Measurements from ENCODE around the gene MIAT. TPM values are rescaled to one million over a fixed set of nuclear protein-coding genes. Genes with fewer than 3 reads are reported as not detected.

Gene MIAT
- total RNA-seq, 1 experiment from 2014 or later = under 0.01 TPM

- DNase-seq (ENCODE audit: low spot score) = no peak
Observed at GRCh38 chr22:26632422-26633155, 24.8 kb upstream of the MIAT start.

- DNase-seq (ENCODE audit: low spot score) = no peak
Observed at GRCh38 chr22:26634189-26634588, 23.2 kb upstream of the MIAT start.

GRCh38 chr22:26635117-26635516, 22.3 kb upstream of the MIAT start:
- no peak for DNase-seq (ENCODE audit: low spot score)

- DNase-seq (ENCODE audit: low spot score) = no peak
Observed at GRCh38 chr22:26636296-26636695, 21.1 kb upstream of the MIAT start.

DNA sequence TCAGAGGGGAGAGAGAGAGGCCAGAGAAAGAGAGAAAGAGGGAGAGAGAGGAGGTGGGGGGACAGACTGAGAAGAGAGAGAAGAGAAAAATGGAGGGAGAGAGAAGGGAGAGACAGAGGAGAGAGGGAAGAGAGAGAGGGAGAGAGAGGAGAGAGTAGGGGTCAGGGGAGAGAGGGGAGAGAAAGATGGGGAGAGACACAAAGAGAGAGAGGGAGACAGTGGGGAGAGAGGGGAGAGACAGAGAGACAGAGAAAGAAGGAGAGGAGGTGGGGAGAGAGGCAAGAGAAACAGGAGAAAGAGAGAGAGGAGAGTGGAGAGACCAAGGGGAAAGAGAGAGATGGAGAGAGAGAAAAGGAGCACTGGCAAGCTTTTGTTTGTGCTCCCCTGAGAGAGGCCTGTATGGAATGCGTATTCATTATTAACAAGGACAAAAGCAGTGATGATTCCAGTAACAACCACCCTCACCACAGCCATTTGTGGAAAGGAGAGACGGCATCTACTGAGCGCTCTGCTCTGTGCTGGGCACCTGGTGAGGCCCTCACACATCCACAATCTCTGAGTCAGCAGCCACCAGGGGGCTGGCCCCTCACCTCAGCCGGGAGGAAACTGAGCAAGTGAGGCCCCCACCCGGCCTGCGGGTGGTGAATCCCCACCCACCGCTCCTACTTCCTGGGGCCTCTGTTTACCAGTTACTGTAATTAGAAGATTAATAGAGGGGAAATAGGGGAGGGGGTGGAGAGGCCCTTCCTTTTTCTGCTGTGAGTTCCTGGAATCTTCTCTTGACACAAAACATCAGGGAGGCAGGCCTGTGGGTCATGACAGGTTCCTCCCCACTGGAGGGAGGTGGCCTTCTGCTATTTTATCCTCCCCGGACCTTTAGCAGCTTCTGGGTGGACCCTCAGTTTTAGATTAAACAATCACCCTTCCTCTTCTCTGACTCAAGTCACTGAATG, 14.6 kb upstream of the MIAT start:
- DNase-seq (ENCODE audit: low spot score) = no peak

- no peak for DNase-seq (ENCODE audit: low spot score)
Observed at GRCh38 chr22:26643418-26644100, 13.8 kb upstream of the MIAT start.

DNA sequence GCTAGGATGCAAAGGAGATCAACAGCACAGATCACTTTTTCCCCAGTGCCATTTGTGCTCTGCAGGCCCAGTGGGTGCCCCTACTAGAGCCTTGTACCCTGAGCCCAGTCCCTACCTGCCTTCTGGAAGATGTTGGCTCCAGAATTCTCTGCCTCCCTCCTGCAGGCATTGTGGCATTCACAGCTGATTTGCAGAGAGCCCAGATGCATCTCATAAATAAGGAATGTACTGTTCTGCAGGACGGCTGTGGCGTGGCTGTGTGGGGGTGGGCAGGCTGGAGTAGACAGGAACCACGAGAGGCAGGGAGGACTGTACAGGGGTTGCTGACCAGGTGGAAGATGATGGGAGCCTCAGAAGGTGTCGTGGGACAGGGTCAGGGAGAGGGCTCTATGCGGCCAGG, 11.2 kb upstream of the MIAT start:
- DNase-seq (ENCODE audit: low spot score) = no peak

- no peak for DNase-seq (ENCODE audit: low spot score)
Observed at GRCh38 chr22:26648011-26648497, 9.3 kb upstream of the MIAT start.

DNA sequence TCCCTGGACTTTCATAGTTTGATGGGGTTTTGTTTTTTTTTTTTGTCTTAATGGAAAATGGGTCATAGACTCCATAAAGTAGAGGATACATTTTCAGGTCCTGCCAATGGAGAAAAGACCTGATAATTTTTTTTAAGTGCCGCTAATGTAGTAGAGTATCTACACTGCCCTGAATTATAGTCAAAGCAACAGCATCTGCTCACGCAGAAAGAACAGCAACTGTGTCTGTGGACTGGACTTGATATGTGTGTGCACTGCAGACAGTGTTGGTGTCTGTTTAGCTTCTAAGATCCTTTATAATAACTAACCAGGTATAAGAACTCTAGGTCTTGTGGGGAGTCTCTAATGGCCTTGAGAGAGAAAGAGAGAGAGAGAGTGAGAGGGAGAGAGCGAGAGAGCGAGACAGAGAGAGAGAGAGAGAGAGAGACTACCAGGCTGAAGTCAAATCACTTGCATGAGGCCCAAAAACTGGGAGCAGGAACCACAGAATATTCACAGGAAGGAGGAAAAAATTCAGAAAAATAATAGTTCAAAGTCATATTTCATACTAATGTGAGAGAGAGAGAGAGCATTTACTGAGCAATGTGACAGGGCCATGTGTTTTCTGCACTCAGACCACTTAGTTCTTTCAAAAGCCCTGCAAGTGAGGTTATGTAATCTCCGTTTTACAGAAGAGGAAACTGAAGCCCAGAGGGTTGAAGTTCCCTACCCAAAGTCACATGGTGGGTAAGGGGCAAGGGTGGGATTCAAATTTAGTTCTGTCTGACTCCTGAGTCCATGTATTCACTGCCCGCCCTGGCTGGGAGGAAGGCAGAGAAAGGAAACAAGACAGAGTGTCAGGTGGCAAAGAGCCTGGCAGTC, 8.6 kb upstream of the MIAT start:
- no peak for DNase-seq (ENCODE audit: low spot score)

GRCh38 chr22:26650722-26651421, 6.5 kb upstream of the MIAT start:
- no peak for DNase-seq (ENCODE audit: low spot score)

DNA sequence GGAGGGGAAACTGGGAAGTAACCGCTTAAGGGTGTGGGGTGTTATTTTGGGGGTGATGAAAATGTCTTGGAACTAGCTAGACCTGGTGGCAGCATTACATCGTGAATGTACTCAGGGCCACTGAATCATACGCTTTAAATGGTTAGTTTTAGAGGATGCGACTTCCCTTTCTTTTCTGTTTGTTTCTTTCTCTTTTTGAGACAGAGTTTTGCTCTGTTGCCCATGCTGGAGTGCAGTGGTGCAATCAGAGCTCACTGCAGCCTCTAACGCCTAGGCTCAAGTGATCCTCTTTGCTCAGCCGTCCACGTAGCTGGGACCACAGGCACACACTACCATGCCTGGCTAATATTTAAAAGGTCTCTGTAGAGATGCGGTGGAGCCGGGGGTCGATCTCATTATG, 5.6 kb upstream of the MIAT start:
- DNase-seq (ENCODE audit: low spot score) = no peak

DNA sequence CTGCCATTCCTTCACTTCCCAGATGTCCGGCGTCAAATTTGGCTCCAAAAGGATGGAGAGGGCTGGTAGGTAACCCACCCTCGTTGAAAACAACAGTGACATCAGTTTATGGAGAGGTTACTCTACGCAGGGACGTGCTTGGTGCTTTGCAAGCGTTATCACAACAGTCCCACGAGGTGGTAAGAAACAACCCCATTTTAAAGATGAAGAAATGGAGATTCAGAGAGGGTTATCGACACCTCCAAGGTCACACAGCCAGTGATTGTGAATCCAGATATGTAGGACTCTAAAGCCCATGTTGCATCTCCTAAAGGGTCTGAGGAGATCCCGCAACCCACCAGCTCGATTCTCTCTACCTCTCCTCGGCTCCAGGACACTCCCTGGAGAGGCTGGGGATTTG, 773 bp downstream of the MIAT start:
- no peak for DNase-seq (ENCODE audit: low spot score)

- peak; percentile 85 for DNase-seq (ENCODE audit: low spot score)
Observed at GRCh38 chr22:26658671-26659478, 1.5 kb downstream of the MIAT start.

DNA sequence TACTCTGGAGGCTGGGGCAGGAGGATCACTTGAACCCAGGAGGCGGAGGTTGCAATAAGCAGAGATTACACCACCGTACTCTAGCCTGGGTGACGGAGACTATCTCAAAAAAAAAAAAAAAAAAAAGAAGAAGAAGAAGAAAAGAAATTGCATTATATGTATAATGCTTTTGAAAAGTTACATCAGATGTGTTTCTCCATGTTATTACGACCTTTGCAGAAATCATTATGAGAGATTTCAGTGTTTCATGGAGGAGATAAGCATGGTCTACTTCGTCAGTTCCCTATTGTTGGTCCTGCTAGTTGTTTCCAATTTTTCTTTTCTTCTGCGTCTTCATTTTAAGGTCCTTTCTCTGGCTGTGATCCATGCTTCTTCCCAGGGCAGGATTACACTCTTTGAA, 3.0 kb downstream of the MIAT start:
- DNase-seq (ENCODE audit: low spot score) = no peak

DNA sequence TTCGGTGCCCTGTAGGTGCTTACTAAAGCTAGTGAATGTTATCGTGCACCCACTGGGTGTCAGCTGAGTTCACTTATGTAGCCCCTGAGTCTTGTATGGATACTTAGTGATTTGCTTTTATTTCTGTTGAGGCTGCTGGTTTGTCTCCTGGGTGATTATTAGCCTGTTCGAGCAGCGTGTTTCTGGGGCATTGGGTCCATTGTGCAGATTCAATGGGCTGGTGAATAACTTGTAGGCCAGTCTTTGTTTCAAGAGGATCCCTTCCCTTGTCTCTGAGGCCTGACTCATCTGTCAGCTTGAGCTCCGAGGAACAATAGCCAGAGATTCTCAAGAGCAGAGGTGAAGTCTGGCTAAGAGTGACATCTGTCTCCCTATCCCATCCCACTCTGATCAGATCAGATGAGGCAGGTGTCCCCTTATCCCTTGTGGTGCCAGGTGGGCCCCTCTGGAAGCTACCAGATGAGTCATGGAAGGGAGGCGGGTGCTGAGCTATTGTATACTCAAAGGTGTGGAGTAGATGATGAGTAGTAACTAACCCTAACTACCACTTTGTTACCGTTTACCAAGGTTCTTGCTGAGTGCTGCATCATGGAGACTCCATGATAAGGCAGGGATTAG, 3.7 kb downstream of the MIAT start:
- DNase-seq (ENCODE audit: low spot score) = no peak

DNA sequence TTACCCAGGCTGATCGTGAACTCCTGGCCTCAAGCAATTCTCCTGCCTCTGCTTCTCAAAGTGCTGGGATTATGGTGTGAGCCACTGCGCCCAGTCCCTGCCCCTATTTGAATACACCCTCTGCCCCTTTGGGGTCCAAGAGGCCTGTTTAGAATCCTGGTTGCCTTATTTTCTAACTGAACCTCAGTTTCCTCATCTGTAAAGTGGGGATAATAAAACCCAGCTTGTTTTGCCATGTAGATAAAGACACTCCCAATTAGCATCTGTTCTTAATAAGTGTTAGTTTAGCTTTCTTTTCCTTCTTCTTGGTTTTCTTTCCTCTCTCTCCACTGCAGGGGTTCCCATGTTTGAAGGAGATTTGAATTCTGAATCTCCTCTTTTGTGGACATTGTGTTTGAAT, 4.8 kb downstream of the MIAT start:
- DNase-seq (ENCODE audit: low spot score) = no peak

DNA sequence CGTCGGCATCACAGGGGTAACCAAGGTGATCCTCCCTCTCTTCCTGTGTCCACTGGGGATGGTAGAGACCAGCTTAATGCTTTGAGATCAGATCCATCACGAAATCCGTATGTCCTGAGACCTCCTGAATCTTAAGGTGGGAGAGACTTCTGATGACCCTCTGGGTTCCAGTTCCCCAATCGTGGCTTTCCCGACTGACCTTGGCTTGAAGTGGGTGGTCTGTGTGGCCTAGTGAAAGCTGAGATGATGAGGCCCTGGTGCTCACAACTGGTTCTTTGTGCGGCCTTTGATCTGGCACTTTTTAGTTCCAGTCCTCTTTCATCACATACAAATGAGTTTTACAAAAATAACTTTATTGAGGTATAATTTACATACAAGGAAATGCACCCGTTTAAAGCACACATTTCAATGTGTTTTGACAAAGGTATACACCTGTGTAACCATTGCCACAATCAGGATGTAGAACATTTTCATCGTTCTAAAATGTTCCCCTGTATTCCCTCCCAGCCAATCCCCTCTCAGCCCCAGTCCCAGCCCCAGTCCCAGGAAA, 6.1 kb downstream of the MIAT start:
- no peak for DNase-seq (ENCODE audit: low spot score)

GRCh38 chr22:26665813-26666231, 8.4 kb downstream of the MIAT start:
- no peak for DNase-seq (ENCODE audit: low spot score)

DNA sequence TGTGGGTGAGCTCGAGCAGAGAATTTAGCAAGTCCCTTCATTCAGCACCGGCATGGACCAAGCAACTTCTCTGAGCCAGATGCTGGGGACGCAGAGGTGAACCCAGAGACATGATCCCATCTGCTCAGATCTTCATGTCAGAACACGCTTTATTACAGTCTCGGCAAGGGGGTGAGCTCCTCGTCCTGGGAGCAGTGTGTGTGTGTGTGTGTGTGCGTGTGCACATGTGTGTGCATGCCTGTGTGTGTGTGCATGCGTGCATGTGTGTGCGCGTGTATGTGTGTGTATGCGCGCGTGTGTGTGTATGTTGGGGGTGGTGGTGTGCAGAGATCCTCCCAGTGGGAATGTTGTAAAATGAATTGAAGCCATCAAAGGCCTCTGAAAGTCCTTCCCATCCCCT, 9.8 kb downstream of the MIAT start:
- no peak for DNase-seq (ENCODE audit: low spot score)
